GM12892 (cell line): ENCODE data around the gene PSMB4. TPM values are rescaled to one million over a fixed set of nuclear protein-coding genes. Genes with fewer than 3 reads are reported as not detected.
A peak's percentile ranks its signal among the peaks of the same experiment; 100 is the strongest.
"Not testable (repeated sequence)": the region's sequence is repeated elsewhere in the genome, so short reads cannot be mapped to it uniquely, and the experiment has no call there.

Experiments used
- DNase-seq: peaks from one replicate; pipeline ENCODE4 v3.0.0; 2011; ENCODE audit not compliant: insufficient read length
- FAIRE-seq: peaks from 2 replicates; lab custom pipeline; 2011; peaks lifted over from hg19 to GRCh38; lab: Jason Lieb, UNC
- POLR2A ChIP-seq: IDR thresholded peaks from 2 replicates; pipeline ENCODE4 v1.6.1; 2011; ENCODE audit warnings: low read depth, low read length, control low read depth
- POLR2AphosphoS5 ChIP-seq: IDR thresholded peaks from 2 replicates; pipeline ENCODE4 v1.6.1; 2011; ENCODE audit warnings: low read depth, low read length, control low read depth
- TAF1 ChIP-seq: IDR thresholded peaks from 2 replicates; pipeline ENCODE4 v1.6.1; 2011; ENCODE audit warnings: low read depth, mild to moderate bottlenecking, control low read depth, low read length, borderline replicate concordance
- polyA plus RNA-seq: library from polyadenylated mRNA; unstranded; fragments of >200 nt; gene quantifications from one replicate; pipeline ENCODE4 v1.2.1, GENCODE V29; 2012; ENCODE audit warnings: missing spikeins, inconsistent platforms; ENCODE audit not compliant: missing spikeins

PSMB4 gene
- polyA plus RNA-seq = 339 TPM

DNA sequence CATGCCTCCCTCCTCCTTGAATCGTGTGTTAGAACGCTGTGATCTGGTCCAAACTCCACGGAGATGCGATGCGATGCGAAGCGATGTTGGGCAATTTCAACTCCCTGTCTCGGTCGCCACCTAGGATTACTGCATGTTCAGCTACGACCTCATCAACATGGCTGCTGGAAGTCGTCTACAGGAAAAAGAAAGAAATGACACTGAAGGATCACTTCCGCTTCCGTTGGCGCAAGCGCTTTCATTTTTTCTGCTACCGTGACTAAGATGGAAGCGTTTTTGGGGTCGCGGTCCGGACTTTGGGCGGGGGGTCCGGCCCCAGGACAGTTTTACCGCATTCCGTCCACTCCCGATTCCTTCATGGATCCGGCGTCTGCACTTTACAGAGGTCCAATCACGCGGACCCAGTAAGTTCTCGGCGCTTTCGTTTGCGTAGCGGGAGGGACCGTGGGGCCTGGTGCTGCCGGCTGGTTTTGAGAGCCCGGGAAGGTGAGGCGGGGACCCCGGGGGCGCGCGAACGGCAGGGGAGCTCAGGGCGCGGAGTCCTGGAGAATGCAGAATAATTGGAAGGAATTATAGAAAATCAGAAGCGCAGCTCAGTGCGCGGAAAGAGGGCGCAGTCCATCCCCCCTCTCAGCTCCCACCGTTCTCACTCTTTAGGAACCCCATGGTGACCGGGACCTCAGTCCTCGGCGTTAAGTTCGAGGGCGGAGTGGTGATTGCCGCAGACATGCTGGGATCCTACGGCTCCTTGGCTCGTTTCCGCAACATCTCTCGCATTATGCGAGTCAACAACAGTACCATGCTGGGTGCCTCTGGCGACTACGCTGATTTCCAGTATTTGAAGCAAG, at the start of gene PSMB4:
PSMB4 (plus strand) TSS at position 250 of the 848 bp plus-strand sequence; CDS start at position 265, 15 bp downstream.
- TF ChIP-seq TAF1 = peak; percentile 91
- peak; percentile 92 for TF ChIP-seq POLR2AphosphoS5
- peak; percentile 78; the same call in 1 of the 2 replicates for TF ChIP-seq POLR2A
- FAIRE-seq (peak; percentile 95), DNase-seq (peak; percentile 61)

- not testable (repeated sequence) for FAIRE-seq
Observed at GRCh38 chr1:151350323-151350722, 49.0 kb upstream of the PSMB4 start.

GRCh38 chr1:151352021-151352718, 47.2 kb upstream of the PSMB4 start:
- FAIRE-seq = no peak
- TF ChIP-seq TAF1 (no peak), POLR2AphosphoS5 (no peak), POLR2A (no peak)
- DNase-seq = no peak

More at GRCh38 chr1:151350323-151350722, 49.0 kb upstream of the PSMB4 start:
- DNase-seq = not testable (repeated sequence)

GRCh38 chr1:151356696-151357095, 42.7 kb upstream of the PSMB4 start:
- TF ChIP-seq POLR2A (no peak), TAF1 (no peak), POLR2AphosphoS5 (no peak)
- DNase-seq (no peak), FAIRE-seq (no peak)

DNA sequence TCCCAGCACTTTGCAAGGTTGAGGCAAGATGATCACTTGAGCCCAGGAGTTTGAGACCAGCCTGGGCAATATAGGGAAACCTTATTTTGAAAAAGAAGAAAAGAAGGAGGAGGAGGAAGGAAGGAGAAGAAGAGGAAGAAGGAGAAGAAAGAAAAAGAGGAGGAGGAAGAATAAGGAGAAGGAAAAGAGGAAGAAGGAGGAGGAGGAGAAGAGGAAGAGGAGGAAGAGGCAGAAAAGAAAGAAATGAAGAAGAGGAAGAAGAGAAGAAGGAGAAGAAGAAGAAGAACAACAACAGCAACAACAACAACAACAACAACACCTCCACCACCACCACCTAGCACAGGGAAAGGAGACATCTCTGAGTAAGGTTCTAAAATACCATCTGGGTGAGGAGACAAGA, 37.5 kb upstream of the PSMB4 start:
- TF ChIP-seq TAF1 (no peak), POLR2A (no peak), POLR2AphosphoS5 (no peak)
- DNase-seq (no peak), FAIRE-seq (no peak)

GRCh38 chr1:151362308-151363155, 36.8 kb upstream of the PSMB4 start:
- TF ChIP-seq TAF1 = no peak
- no peak for TF ChIP-seq POLR2A
- no peak for TF ChIP-seq POLR2AphosphoS5
- FAIRE-seq = no peak
- no peak for DNase-seq

- FAIRE-seq = no peak
- no peak for DNase-seq
- TF ChIP-seq POLR2AphosphoS5 (no peak), TAF1 (no peak), POLR2A (no peak)
Observed at GRCh38 chr1:151364996-151365395, 34.4 kb upstream of the PSMB4 start.

DNA sequence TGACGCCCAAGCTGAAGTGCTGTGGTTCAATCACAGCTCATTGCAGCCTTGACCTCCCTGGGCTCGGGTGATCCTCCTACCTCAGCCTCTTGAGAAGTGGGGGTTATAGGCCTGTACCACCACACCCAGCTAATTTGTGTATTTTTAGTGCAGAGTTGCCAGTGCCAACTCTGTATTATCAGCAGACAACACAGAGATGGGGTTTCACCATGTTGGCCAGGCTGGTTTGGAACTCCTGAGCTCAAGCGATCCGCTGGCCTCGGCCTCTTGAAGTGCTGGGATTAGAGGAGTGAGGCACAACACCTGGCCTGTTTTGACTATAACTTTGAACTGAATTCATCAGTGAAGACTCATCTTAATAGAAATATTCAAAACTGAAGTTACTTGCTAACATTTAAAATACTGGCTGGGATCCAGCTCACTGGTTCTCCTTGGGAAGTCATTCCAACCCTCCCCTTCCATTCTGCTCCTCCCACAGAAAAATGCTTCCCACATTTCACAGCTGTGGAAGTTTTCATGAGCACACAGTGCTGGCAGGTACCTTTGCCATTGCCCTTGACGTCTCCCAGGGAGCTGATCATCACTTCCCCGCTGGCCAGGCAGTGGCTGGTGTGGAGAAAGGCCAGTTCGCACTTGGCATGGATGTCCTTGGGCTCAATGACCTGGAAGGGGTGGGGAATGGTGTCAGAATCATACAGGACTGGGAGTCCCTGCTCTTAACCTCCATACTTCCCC, 31.5 kb upstream of the PSMB4 start:
- no peak for FAIRE-seq
- TF ChIP-seq POLR2A (no peak), TAF1 (no peak), POLR2AphosphoS5 (no peak)

DNA sequence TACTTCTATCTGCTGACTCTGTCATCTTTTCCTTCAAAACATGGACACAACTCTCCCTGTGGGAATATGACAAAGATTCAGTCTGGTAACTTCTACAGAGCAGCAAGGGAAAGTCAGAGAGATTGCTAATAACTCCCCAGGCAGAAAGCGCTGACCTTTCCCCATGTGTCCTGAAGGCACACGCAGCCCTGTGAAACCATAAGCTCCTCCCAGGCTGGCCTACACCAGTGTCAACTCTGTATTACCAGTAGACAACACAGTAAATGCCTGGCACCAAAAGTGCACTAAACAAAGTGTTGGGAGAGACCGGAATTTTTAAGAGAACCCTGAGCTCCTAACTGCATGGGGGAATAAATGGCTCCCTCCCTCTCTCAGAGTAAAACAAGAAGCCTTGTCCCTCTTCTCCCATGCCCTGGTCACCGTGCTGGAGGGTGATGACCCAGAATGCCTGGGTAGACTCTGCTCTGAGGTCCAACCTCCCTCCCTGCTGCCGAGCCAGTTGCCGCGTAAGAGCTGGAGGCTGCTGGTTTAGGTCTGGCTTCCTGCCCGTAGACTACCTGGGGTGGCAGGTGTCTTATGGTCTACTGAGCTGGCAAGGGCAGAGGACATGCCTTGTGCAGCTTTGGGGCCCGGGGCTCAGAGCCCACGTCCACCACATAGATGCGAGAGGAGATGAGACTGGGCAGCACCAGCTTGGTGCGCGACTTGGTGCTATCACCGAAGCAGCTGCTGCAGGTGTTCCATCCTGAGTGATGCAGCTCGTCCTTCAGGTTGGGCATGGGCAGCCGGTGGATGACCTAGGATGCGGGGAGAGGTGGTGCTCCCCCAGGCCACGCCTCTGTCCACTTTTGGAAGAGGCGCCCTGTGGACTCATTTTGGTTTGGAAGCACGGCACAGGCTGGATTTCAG, 30.7 kb upstream of the PSMB4 start:
- DNase-seq = no peak
- no peak for TF ChIP-seq POLR2AphosphoS5
- TF ChIP-seq TAF1 = no peak
- no peak for TF ChIP-seq POLR2A
- FAIRE-seq = no peak

More for the DNA sequence above, 31.5 kb upstream of the PSMB4 start:
- DNase-seq = no peak

DNA sequence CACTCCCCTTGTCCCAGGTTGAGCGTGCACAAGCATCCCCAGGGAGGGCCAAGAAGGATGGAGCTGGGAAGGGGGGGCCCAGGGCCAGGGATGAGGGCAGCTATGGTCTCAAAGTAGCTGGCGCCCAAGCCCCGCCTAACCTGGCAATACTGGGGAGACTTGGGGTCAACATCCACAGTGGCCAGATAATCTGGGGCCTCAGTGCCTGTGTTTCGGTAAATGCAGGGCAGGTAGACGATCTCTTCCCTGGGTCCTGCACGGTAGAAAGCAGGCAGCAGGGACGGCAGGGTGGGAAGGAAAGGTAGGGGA, 30.1 kb upstream of the PSMB4 start:
- FAIRE-seq (no peak), DNase-seq (no peak)
- no peak for TF ChIP-seq POLR2AphosphoS5
- TF ChIP-seq TAF1 = no peak
- TF ChIP-seq POLR2A = no peak
